NOMO-1 treated with DMSO at 0.1 percent for 48 hours (cell line): ENCODE results near the gene FBXL17.
A peak's percentile ranks its signal among the peaks of the same experiment; 100 is the strongest.

Experiments
- DNase-seq: peaks from one replicate; lab custom pipeline; 2025; ENCODE audit not compliant: unreplicated experiment; lab: John Stamatoyannopoulos, UW

Gene FBXL17

GRCh38 chr5:108102463-108102862 is 279.4 kb downstream of the FBXL17 start:
- no peak for DNase-seq

GRCh38 chr5:108101821-108102220 is 280.1 kb downstream of the FBXL17 start:
- DNase-seq = no peak

- no peak for DNase-seq
These were observed 280.8 kb downstream of the FBXL17 start for GRCh38 chr5:108101130-108101529.

GRCh38 chr5:108094800-108095199 is 287.1 kb downstream of the FBXL17 start:
- no peak for DNase-seq

GRCh38 chr5:108093186-108093585 is 288.7 kb downstream of the FBXL17 start:
- no peak for DNase-seq

GRCh38 chr5:108090946-108091345 is 291.0 kb downstream of the FBXL17 start:
- no peak for DNase-seq

- DNase-seq = no peak
These were observed 297.8 kb downstream of the FBXL17 start for GRCh38 chr5:108084105-108084504.

- DNase-seq = no peak
These were observed 298.7 kb downstream of the FBXL17 start for GRCh38 chr5:108083232-108083631.

GRCh38 chr5:108081707-108082106 is 300.2 kb downstream of the FBXL17 start:
- no peak for DNase-seq

- no peak for DNase-seq
These were observed 302.1 kb downstream of the FBXL17 start for GRCh38 chr5:108079753-108080152.

GRCh38 chr5:108078882-108079281 is 303.0 kb downstream of the FBXL17 start:
- no peak for DNase-seq

GRCh38 chr5:108078345-108078744 is 303.6 kb downstream of the FBXL17 start:
- no peak for DNase-seq

- no peak for DNase-seq
These were observed 307.3 kb downstream of the FBXL17 start for GRCh38 chr5:108074626-108075025.

GRCh38 chr5:108064302-108064701 is 317.6 kb downstream of the FBXL17 start:
- no peak for DNase-seq

GRCh38 chr5:108061941-108062340 is 320.0 kb downstream of the FBXL17 start:
- peak; percentile 60 for DNase-seq

- DNase-seq = no peak
These were observed 321.6 kb downstream of the FBXL17 start for GRCh38 chr5:108060340-108060739.

GRCh38 chr5:108059334-108059733 is 322.6 kb downstream of the FBXL17 start:
- DNase-seq = no peak

- no peak for DNase-seq
These were observed 327.5 kb downstream of the FBXL17 start for GRCh38 chr5:108054349-108054748.

GRCh38 chr5:108046955-108047670 is 334.8 kb downstream of the FBXL17 start:
- no peak for DNase-seq

GRCh38 chr5:108036482-108036881 is 345.4 kb downstream of the FBXL17 start:
- DNase-seq = no peak

- DNase-seq = no peak
These were observed 353.0 kb downstream of the FBXL17 start for GRCh38 chr5:108028883-108029282.

- DNase-seq = no peak
These were observed 353.5 kb downstream of the FBXL17 start for GRCh38 chr5:108028412-108028811.

GRCh38 chr5:108025957-108026356 is 355.9 kb downstream of the FBXL17 start:
- no peak for DNase-seq
